Heart left ventricle (tissue), 13 donors: Measurements from ENCODE around the gene GAPVD1.

ENCODE experiments used
- CTCF ChIP-seq, 12 donors: fragments of 200-600 bp; sonication (generic) in 4 of 12; IDR thresholded peaks; one replicate each; pipeline versions ENCODE4 v1.5.0 to v1.8.0; 2018 to 2022; ENCODE audit warnings: antibody characterized with exemption in 12 of 12, mild to moderate bottlenecking in 5 of 12
- POLR2A ChIP-seq, 2 donors: fragments of 450-650 bp; IDR thresholded peaks; one replicate each; pipeline ENCODE4 v1.6.1; 2017; ENCODE audit warnings: antibody characterized with exemption in 2 of 2, mild to moderate bottlenecking in 2 of 2, moderate library complexity in 2 of 2
- donor health status: ischemic (EF 13 %, LVEDD 7.1; RV severe dilation, severe dysfunction).
- donor health status: DM: no; HTN: yes; CAD: no.
- donor health status: DM: no; HTN: no; CAD: no.
- donor health status: ischemic (EF 25% LVEDD 6.9; RV normal size, moderate dysfunction).
- donor health status: ischemic (EF 25% LVEDD 5.7; RV mildly dilated, moderate dysfunction).
- donor health status: ischemic (EF 35%, LVEDD 5.7; RV mildly dilated, moderate dysfunction).
- donor health status: nonischemic (EF 11% LVEDD 7.7; RV severe dilation, severe dysfunction).
- donor health status: DM: yes; HTN: yes; CAD: no.
- donor health status: PGD.
- donor health status: ischemic (EF 29% LVEDD 5.4; RV normal size, mild dysfunction).
- donor health status: nonischemic (EF 23%, LVEDD 6.1; RV moderate dilation, normal function).

DNA sequence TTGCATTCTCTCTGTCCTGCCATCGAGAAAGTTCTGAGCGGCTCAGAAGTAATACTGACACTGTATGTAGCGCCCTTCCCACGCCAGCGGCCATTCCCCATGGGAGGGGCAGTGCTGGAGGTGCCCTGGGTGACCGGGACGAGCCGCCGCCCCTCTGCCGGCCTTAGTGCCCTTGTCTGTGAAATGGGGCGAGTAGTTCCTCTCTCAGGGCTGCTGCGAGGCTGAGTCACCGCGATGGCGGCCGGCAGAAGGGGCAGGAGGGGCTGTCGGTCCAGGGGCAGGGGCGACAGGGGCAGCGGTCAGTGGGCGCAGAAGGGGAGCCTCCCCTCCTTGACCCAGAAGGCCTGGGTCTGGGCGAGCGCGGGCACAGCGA lies 148.9 kb downstream of the GAPVD1 start:
- TF ChIP-seq POLR2A (IDR thresholded peaks at IDR 0.05) = no peak
- TF ChIP-seq CTCF (IDR thresholded peaks at IDR 0.05) = no peak
